GM23338 (cell line): ENCODE measurements around the gene GBX1. TPM values are rescaled to one million over a fixed set of nuclear protein-coding genes. Genes with fewer than 3 reads are reported as not detected.

Experiments
- ATAC-seq: fragments of 200-7000 bp; cut with Tn5 transposase; 3 replicates; pipeline ENCODE4 v1.9.1; 2020
- DNase-seq: peaks from one replicate; pipeline ENCODE4 v3.0.0-alpha.2; 2015; ENCODE audit warnings: low spot score
- H2AFZ ChIP-seq: fragments of 200-600 bp; sonication (generic); 2 replicates; pipeline ENCODE4 v1.8.0; 2016; ENCODE audit warnings: antibody characterized with exemption, mild to moderate bottlenecking, moderate library complexity
- H3F3A ChIP-seq: fragments of 200-600 bp; sonication (generic); replicated peaks from 2 replicates; pipeline ENCODE4 v1.8.0; 2017; ENCODE audit warnings: antibody characterized with exemption, mixed run types, low read depth
- H3K27ac ChIP-seq: fragments of 200-600 bp; sonication (generic); 2 replicates; pipeline ENCODE4 v1.6.1; 2016; ENCODE audit warnings: low read depth
- H3K27me3 ChIP-seq: fragments of 200-600 bp; sonication (generic); 2 replicates; pipeline ENCODE4 v1.8.0; 2016; ENCODE audit warnings: mild to moderate bottlenecking, mixed run types, moderate library complexity; ENCODE audit not compliant: insufficient read depth
- H3K36me3 ChIP-seq: fragments of 200-600 bp; sonication (generic); 2 replicates; pipeline ENCODE4 v1.8.0; 2016; ENCODE audit warnings: mild to moderate bottlenecking; ENCODE audit not compliant: insufficient read depth
- H3K4me1 ChIP-seq: fragments of 200-600 bp; sonication (generic); 2 replicates; pipeline ENCODE4 v1.8.0; 2016; ENCODE audit warnings: mild to moderate bottlenecking, moderate library complexity; ENCODE audit not compliant: insufficient read depth
- H3K4me2 ChIP-seq: fragments of 200-600 bp; sonication (generic); 2 replicates; pipeline ENCODE4 v1.7.1; 2017; ENCODE audit warnings: mixed run types
- H3K4me3 ChIP-seq: fragments of 200-600 bp; sonication (generic); 2 replicates; pipeline ENCODE4 v1.6.1; 2016; ENCODE audit warnings: mixed run types
- H3K79me2 ChIP-seq: fragments of 200-600 bp; sonication (generic); replicated peaks from 2 replicates; pipeline ENCODE4 v1.8.0; 2017; ENCODE audit warnings: mild to moderate bottlenecking; ENCODE audit not compliant: insufficient read depth
- H3K9me2 ChIP-seq: fragments of 200-600 bp; sonication (generic); 2 replicates; pipeline ENCODE4 v1.8.0; 2017; ENCODE audit not compliant: insufficient read depth
- H4K20me1 ChIP-seq: fragments of 200-600 bp; sonication (generic); replicated peaks from 2 replicates; pipeline ENCODE4 v1.8.0; 2017; ENCODE audit warnings: mild to moderate bottlenecking; ENCODE audit not compliant: insufficient read depth
- H3K27ac Mint-ChIP-seq: 2 replicates; pipeline ENCODE4 v1.8.0; 2020; ENCODE audit warnings: inconsistent platforms, mild to moderate bottlenecking, moderate library complexity, mixed read lengths
- H3K27me3 Mint-ChIP-seq: 3 replicates; pipeline ENCODE4 v1.8.0; 2022; ENCODE audit warnings: low read depth, mild to moderate bottlenecking, moderate library complexity, mixed read lengths, inconsistent platforms; ENCODE audit not compliant: insufficient read depth, poor library complexity
- H3K36me3 Mint-ChIP-seq: 3 replicates; pipeline ENCODE4 v1.8.0; 2021; ENCODE audit warnings: low read depth, mild to moderate bottlenecking, inconsistent platforms, moderate library complexity, mixed read lengths
- H3K4me1 Mint-ChIP-seq: 3 replicates; pipeline ENCODE4 v1.8.0; 2020; ENCODE audit warnings: mild to moderate bottlenecking, inconsistent platforms, mixed read lengths
- H3K4me3 Mint-ChIP-seq: 3 replicates; pipeline ENCODE4 v1.8.0; 2021; ENCODE audit warnings: moderate library complexity, mild to moderate bottlenecking, inconsistent platforms, mixed read lengths
- H3K9me3 Mint-ChIP-seq: 3 replicates; pipeline ENCODE4 v1.8.0; 2020; ENCODE audit warnings: moderate library complexity, mild to moderate bottlenecking, inconsistent platforms, mixed read lengths
- CREB1 ChIP-seq: fragments of 250-450 bp; sonication (Bioruptor Pico); IDR thresholded peaks from 2 replicates; pipeline ENCODE4 v1.5.0; 2020; ENCODE audit warnings: low read depth, mild to moderate bottlenecking, moderate library complexity
- EZH2phosphoT487 ChIP-seq: fragments of 200-600 bp; sonication (generic); IDR thresholded peaks from one replicate; pipeline ENCODE4 v1.8.1; 2018; ENCODE audit warnings: antibody characterized with exemption; ENCODE audit not compliant: unreplicated experiment
- JUNB ChIP-seq: IDR thresholded peaks from one replicate; pipeline ENCODE4 v1.6.1; 2016; ENCODE audit warnings: antibody characterized with exemption; ENCODE audit not compliant: unreplicated experiment
- NANOG ChIP-seq: IDR thresholded peaks from 2 replicates; pipeline ENCODE4 v1.6.1; 2016; ENCODE audit warnings: antibody characterized with exemption, borderline replicate concordance
- POLR2AphosphoS5 ChIP-seq: IDR thresholded peaks from 2 replicates; pipeline ENCODE4 v1.6.1; 2016; ENCODE audit warnings: antibody characterized with exemption, low read depth
- STAT1 ChIP-seq: IDR thresholded peaks from one replicate; pipeline ENCODE4 v1.6.1; 2016; ENCODE audit warnings: antibody characterized with exemption; ENCODE audit not compliant: unreplicated experiment
- ZNF114 ChIP-seq: fragments of 250-450 bp; sonication (Bioruptor Pico); IDR thresholded peaks from 2 replicates; pipeline ENCODE4 v1.5.0; 2020; ENCODE audit warnings: mild to moderate bottlenecking, moderate library complexity
- ZNF331 ChIP-seq: fragments of 250-450 bp; sonication (Bioruptor Pico); IDR thresholded peaks from 2 replicates; pipeline ENCODE4 v1.5.0; 2020; ENCODE audit warnings: low read depth, mild to moderate bottlenecking, moderate library complexity
- polyA plus RNA-seq: library from polyadenylated mRNA; unstranded; fragments of >200 nt; fragmentation: Nextera tagmentation; extraction: Ambion mirVana; gene quantifications from 2 replicates; pipeline ENCODE4 v1.2.1, GENCODE V29; 2016
- total RNA-seq: library from RNA; depleted of rRNA; stranded (reverse); fragments of >200 nt; shearing (Covaris generic); gene quantifications from 2 replicates; pipeline ENCODE4 v1.2.3, GENCODE V29; 2014
- TF ChIP-seq, protein P1 (sequence below): fragments of 250-450 bp; sonication (Bioruptor Pico); IDR thresholded peaks from 2 replicates; pipeline ENCODE4 v1.5.0; 2020; ENCODE audit warnings: mild to moderate bottlenecking, moderate library complexity
- TF ChIP-seq, protein P2 (sequence below), 2 experiments: fragments of 200-600 bp in 1 of 2; sonication (generic) in 1 of 2; conservative IDR thresholded peaks; 2 replicates each; pipeline versions ENCODE4 v1.5.1 to v1.6.1; 2016 to 2017; ENCODE audit warnings: antibody characterized with exemption in 2 of 2, low read depth in 2 of 2, mild to moderate bottlenecking in 2 of 2, moderate library complexity in 1 of 2
- TF ChIP-seq, protein P3 (sequence below): IDR thresholded peaks from one replicate; pipeline ENCODE4 v1.6.1; 2018; ENCODE audit warnings: antibody characterized with exemption; ENCODE audit not compliant: unreplicated experiment
- TF ChIP-seq, protein P4 (sequence below): IDR thresholded peaks from 2 replicates; pipeline ENCODE4 v1.6.1; 2016; ENCODE audit warnings: antibody characterized with exemption

The GBX1 gene
- total and polyA plus RNA-seq, 2 experiments from 2014 or later = 0.24 TPM; not detected in 1

DNA sequence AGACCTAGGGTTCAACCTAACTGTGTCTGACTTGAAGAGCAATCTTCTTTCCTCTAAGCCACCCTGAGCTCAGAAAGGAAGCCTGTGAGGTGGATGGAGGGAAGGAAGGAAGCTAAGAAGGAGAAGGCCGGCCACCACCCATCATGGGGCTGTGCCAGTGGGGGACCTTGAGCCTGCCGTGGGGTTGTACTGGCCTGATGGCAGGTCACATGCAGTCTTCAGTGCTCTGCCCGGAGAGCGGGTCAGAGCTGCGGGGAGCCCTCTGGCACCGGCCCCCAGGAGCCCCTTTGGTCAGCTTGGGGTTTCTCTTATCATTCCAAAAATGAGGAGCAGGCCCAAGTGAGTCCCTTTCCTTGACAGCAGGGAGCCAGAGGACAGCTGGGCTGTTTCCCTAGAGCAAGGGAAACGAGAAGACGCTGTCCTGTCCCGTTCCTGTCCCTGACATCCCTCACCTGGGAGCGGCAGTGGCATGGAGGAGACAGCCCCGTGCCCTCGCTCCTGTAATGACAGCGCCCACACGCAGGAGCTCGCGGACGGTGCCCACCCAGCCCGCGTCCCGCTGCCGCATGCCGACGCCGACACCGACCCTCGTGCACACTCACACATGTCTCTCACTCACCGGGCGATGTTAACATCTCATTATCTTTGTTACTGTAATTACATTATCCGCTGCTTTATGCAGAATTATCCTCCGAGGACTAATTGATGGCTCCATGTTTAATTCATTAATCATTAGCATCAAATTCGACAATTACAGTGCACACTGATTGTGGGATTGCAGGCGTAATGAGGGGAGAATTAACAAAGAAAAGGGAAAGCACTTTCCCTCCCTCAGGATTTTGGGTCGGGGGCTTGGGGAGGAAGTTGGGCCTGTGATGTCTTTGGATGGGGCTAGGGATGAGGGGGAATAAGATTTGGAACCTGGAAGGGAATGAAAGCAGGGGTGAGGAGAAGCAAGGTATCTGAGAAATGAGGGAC is 31.3 kb downstream of the GBX1 start (continued):
- TF ChIP-seq, protein P1, sequence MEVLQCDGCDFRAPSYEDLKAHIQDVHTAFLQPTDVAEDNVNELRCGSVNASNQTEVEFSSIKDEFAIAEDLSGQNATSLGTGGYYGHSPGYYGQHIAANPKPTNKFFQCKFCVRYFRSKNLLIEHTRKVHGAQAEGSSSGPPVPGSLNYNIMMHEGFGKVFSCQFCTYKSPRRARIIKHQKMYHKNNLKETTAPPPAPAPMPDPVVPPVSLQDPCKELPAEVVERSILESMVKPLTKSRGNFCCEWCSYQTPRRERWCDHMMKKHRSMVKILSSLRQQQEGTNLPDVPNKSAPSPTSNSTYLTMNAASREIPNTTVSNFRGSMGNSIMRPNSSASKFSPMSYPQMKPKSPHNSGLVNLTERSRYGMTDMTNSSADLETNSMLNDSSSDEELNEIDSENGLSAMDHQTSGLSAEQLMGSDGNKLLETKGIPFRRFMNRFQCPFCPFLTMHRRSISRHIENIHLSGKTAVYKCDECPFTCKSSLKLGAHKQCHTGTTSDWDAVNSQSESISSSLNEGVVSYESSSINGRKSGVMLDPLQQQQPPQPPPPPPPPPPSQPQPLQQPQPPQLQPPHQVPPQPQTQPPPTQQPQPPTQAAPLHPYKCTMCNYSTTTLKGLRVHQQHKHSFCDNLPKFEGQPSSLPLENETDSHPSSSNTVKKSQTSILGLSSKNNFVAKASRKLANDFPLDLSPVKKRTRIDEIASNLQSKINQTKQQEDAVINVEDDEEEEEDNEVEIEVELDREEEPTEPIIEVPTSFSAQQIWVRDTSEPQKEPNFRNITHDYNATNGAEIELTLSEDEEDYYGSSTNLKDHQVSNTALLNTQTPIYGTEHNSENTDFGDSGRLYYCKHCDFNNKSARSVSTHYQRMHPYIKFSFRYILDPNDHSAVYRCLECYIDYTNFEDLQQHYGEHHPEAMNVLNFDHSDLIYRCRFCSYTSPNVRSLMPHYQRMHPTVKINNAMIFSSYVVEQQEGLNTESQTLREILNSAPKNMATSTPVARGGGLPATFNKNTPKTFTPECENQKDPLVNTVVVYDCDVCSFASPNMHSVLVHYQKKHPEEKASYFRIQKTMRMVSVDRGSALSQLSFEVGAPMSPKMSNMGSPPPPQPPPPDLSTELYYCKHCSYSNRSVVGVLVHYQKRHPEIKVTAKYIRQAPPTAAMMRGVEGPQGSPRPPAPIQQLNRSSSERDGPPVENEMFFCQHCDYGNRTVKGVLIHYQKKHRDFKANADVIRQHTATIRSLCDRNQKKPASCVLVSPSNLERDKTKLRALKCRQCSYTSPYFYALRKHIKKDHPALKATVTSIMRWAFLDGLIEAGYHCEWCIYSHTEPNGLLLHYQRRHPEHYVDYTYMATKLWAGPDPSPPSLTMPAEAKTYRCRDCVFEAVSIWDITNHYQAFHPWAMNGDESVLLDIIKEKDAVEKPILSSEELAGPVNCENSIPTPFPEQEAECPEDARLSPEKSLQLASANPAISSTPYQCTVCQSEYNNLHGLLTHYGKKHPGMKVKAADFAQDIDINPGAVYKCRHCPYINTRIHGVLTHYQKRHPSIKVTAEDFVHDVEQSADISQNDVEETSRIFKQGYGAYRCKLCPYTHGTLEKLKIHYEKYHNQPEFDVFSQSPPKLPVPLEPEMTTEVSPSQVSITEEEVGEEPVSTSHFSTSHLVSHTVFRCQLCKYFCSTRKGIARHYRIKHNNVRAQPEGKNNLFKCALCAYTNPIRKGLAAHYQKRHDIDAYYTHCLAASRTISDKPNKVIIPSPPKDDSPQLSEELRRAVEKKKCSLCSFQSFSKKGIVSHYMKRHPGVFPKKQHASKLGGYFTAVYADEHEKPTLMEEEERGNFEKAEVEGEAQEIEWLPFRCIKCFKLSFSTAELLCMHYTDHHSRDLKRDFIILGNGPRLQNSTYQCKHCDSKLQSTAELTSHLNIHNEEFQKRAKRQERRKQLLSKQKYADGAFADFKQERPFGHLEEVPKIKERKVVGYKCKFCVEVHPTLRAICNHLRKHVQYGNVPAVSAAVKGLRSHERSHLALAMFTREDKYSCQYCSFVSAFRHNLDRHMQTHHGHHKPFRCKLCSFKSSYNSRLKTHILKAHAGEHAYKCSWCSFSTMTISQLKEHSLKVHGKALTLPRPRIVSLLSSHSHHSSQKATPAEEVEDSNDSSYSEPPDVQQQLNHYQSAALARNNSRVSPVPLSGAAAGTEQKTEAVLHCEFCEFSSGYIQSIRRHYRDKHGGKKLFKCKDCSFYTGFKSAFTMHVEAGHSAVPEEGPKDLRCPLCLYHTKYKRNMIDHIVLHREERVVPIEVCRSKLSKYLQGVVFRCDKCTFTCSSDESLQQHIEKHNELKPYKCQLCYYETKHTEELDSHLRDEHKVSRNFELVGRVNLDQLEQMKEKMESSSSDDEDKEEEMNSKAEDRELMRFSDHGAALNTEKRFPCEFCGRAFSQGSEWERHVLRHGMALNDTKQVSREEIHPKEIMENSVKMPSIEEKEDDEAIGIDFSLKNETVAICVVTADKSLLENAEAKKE (CRISPR knock-in tag) = no peak
- TF ChIP-seq STAT1 (no peak), ZNF331 (no peak), EZH2phosphoT487 (no peak), NANOG (no peak)

DNA sequence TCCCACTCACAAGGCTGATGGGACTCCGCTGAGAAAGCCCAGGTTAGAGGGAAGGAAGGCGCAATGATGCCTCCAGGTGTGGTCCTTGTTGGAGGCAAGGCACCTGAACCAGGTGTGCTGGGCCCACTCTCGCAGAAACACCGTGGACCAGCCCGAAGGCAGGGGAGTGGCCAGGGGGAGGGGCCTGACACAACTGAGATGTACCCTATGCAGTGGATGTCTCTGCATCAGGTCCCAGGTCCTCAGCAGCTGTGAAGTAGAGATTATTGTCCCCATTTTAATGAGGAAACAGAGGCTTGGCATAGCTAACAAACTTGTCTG is 32.0 kb downstream of the GBX1 start:
- H3K36me3 ChIP-seq = no peaks in the 10 kb centered on the region
- H4K20me1 ChIP-seq = peaks cover 7% of the 10 kb centered on the region
- no peaks in the 10 kb centered on the region for H3K79me2 ChIP-seq
- H3K4me1 ChIP-seq = peaks cover 23% of the 10 kb centered on the region
- peaks cover 20% of the 10 kb centered on the region for H3K27me3 ChIP-seq
- H3K27ac ChIP-seq = no peak overlapping the region
- no peak overlapping the region for H2AFZ ChIP-seq
- TF ChIP-seq JUNB = no peak
- TF ChIP-seq POLR2AphosphoS5 = no peak
- TF ChIP-seq CREB1 (CRISPR knock-in tag) = no peak
- TF ChIP-seq ZNF114 (CRISPR knock-in tag) = no peak
- TF ChIP-seq, protein P2, sequence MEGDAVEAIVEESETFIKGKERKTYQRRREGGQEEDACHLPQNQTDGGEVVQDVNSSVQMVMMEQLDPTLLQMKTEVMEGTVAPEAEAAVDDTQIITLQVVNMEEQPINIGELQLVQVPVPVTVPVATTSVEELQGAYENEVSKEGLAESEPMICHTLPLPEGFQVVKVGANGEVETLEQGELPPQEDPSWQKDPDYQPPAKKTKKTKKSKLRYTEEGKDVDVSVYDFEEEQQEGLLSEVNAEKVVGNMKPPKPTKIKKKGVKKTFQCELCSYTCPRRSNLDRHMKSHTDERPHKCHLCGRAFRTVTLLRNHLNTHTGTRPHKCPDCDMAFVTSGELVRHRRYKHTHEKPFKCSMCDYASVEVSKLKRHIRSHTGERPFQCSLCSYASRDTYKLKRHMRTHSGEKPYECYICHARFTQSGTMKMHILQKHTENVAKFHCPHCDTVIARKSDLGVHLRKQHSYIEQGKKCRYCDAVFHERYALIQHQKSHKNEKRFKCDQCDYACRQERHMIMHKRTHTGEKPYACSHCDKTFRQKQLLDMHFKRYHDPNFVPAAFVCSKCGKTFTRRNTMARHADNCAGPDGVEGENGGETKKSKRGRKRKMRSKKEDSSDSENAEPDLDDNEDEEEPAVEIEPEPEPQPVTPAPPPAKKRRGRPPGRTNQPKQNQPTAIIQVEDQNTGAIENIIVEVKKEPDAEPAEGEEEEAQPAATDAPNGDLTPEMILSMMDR (conservative IDR thresholded peaks at IDR 0.05; ENCODE audit: low read depth in 2 of 2) = no peak
- TF ChIP-seq, protein P3, sequence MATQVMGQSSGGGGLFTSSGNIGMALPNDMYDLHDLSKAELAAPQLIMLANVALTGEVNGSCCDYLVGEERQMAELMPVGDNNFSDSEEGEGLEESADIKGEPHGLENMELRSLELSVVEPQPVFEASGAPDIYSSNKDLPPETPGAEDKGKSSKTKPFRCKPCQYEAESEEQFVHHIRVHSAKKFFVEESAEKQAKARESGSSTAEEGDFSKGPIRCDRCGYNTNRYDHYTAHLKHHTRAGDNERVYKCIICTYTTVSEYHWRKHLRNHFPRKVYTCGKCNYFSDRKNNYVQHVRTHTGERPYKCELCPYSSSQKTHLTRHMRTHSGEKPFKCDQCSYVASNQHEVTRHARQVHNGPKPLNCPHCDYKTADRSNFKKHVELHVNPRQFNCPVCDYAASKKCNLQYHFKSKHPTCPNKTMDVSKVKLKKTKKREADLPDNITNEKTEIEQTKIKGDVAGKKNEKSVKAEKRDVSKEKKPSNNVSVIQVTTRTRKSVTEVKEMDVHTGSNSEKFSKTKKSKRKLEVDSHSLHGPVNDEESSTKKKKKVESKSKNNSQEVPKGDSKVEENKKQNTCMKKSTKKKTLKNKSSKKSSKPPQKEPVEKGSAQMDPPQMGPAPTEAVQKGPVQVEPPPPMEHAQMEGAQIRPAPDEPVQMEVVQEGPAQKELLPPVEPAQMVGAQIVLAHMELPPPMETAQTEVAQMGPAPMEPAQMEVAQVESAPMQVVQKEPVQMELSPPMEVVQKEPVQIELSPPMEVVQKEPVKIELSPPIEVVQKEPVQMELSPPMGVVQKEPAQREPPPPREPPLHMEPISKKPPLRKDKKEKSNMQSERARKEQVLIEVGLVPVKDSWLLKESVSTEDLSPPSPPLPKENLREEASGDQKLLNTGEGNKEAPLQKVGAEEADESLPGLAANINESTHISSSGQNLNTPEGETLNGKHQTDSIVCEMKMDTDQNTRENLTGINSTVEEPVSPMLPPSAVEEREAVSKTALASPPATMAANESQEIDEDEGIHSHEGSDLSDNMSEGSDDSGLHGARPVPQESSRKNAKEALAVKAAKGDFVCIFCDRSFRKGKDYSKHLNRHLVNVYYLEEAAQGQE = no peak
- TF ChIP-seq, protein P4, sequence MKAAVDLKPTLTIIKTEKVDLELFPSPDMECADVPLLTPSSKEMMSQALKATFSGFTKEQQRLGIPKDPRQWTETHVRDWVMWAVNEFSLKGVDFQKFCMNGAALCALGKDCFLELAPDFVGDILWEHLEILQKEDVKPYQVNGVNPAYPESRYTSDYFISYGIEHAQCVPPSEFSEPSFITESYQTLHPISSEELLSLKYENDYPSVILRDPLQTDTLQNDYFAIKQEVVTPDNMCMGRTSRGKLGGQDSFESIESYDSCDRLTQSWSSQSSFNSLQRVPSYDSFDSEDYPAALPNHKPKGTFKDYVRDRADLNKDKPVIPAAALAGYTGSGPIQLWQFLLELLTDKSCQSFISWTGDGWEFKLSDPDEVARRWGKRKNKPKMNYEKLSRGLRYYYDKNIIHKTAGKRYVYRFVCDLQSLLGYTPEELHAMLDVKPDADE = no peak
- no peak for TF ChIP-seq STAT1
- no peak for TF ChIP-seq ZNF331
- DNase-seq (no peak), ATAC-seq (no peak)
- H3K9me3 Mint-ChIP-seq = no peaks in the 10 kb centered on the region
- H3K4me2 ChIP-seq = no peak overlapping the region
- H3K36me3 Mint-ChIP-seq = peaks cover 24% of the 10 kb centered on the region
- no peak overlapping the region for H3K4me3 ChIP-seq
- no peak overlapping the region for H3K4me3 Mint-ChIP-seq
- H3K9me2 ChIP-seq = no peaks in the 10 kb centered on the region
- H3K27me3 Mint-ChIP-seq = peaks cover 21% of the 10 kb centered on the region
- H3F3A ChIP-seq = 0 out of 2 replicates have a peak, but pooled peaks cover 2% of the 10 kb centered on the region
- H3K27ac Mint-ChIP-seq = no peak overlapping the region
- peaks cover 29% of the 10 kb centered on the region for H3K4me1 Mint-ChIP-seq
